ENCODE data around the gene PCGF3. TPM values are rescaled to one million over a fixed set of nuclear protein-coding genes. Genes with fewer than 3 reads are reported as not detected.

PCGF3 gene
- total RNA-seq, 4 donors from 2014 or later: 31.0 to 67.1 (median 48.8) TPM

DNA sequence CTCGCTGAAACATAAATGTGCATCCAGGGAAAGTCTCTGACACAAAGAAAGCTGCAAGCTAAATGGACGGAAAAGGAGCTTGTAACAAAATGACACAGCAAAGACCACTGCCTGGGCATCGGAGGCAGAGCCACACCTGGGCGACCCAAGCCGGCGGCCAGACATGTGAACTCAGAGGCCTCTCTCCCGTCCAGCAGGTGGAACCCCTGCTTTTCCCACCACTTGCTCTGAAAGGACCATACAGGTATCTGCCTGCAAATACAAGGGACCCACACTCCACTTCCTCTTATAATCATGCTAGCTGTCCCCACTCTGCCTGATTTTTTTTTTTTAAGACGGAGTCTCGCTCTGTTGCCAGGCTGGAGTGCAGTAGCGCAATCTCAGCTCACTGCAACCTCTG is 108.3 kb downstream of the PCGF3 start:
- no peak for DNase-seq (ENCODE audit: low spot score)
- TF ChIP-seq, protein P1, sequence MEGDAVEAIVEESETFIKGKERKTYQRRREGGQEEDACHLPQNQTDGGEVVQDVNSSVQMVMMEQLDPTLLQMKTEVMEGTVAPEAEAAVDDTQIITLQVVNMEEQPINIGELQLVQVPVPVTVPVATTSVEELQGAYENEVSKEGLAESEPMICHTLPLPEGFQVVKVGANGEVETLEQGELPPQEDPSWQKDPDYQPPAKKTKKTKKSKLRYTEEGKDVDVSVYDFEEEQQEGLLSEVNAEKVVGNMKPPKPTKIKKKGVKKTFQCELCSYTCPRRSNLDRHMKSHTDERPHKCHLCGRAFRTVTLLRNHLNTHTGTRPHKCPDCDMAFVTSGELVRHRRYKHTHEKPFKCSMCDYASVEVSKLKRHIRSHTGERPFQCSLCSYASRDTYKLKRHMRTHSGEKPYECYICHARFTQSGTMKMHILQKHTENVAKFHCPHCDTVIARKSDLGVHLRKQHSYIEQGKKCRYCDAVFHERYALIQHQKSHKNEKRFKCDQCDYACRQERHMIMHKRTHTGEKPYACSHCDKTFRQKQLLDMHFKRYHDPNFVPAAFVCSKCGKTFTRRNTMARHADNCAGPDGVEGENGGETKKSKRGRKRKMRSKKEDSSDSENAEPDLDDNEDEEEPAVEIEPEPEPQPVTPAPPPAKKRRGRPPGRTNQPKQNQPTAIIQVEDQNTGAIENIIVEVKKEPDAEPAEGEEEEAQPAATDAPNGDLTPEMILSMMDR (IDR thresholded peaks at IDR 0.05): no peak
- no peak for ATAC-seq (ENCODE audit: low FRiP score)

DNA sequence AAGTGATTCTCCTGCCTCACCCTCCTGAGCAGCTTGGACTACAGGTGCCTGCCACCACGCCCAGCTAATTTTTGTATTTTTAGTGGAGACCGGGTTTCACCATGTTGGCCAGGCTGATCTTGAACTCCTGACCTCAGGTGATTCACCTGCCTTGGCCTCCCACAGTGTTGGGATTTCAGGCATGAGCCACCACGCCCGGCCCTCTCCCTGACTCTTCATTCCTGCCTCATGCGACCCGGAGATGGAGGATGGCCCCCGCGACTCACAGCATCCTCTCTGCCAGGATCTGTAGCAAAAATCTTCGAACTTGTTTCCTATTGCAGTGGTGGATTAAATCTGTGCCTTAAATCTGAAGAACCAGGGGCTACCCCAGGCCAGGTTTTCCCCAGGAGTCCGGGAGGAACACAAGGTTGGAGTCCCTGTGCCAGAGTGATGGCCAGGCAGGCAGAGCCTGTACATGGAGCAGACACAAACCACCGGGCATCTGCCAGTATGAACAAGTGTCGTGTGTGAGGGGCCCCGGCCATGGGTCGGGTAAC is 108.7 kb downstream of the PCGF3 start:
- TF ChIP-seq, protein P1 (IDR thresholded peaks at IDR 0.05): no peak
- DNase-seq (ENCODE audit: low spot score): no peak
- no peak for ATAC-seq (ENCODE audit: low FRiP score)

DNA sequence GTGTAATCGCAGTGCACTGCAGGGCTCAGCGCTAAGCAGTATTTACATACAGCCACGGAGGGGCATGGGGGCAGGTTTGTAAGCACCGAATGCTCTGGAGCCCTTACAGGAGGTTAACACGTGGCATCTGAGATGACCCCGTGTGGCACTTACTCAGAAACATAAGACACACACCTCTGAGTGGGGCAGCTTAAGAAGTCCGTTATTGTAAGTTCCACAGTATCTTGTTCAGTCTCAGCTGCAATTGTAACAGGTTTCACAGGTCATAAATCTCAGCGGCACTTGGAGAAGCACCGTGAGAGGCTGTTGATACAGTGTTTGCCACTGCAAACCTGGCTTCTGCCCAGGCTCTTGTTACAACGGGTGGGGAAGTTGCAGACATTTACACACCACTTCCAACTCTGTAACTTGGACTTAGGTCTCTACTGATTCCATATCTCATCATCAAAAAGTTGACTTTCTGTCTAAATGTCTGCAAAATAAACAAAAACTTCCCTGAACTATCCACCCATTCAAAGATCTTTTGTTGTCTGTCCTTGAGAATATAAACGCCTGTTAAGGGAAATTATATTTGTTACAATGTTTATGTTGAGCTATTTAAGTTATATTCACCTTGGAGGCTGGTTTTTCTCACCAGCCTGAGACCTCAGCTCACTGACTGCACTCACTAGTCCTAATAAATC is 110.0 kb downstream of the PCGF3 start:
- TF ChIP-seq, protein P1 (IDR thresholded peaks at IDR 0.05): no peak
- ATAC-seq (ENCODE audit: low FRiP score): no peak
- DNase-seq (ENCODE audit: low spot score): no peak

DNA sequence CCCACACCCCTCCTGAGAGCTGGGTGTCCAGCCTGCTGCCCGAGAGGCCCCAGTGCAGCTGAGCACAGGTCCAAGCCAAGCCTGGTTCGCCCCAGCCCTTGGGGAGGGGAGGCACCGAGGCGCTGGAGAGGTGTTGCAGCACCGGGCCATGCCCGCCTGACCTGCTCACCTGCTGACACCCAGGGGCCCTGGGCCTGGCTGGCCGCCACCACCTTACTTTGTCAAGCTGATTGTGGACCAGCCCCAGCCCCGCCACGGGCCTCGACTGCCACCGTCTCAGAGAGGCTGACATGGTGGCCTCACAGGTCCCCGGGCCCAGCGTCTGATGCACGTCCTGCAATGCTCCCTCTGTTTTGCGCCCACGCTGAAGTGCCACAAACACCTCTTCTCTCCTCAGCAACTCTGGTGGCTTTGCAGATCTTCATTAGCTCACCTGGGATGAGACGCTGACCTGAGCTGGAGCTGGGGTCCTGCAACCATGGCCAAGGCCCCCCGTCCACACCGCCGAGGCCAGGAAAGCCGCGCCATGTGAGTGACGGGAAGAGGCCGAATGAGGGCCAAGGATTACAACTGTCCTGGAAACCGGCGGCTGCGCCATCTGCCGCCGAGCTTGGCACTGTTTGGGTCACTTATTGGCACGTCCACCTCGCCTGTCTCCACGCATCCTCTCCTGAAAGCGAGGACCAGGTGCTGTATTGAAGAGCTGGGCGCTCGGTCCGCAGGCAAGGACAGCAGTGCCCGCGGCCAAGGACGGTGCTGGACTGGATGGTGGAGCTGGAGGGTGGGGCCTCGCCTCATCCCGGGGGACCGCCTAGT is 112.7 kb downstream of the PCGF3 start:
- TF ChIP-seq, protein P1 (IDR thresholded peaks at IDR 0.05): no peak
- DNase-seq (ENCODE audit: low spot score): no peak
- no peak for ATAC-seq (ENCODE audit: low FRiP score)

DNA sequence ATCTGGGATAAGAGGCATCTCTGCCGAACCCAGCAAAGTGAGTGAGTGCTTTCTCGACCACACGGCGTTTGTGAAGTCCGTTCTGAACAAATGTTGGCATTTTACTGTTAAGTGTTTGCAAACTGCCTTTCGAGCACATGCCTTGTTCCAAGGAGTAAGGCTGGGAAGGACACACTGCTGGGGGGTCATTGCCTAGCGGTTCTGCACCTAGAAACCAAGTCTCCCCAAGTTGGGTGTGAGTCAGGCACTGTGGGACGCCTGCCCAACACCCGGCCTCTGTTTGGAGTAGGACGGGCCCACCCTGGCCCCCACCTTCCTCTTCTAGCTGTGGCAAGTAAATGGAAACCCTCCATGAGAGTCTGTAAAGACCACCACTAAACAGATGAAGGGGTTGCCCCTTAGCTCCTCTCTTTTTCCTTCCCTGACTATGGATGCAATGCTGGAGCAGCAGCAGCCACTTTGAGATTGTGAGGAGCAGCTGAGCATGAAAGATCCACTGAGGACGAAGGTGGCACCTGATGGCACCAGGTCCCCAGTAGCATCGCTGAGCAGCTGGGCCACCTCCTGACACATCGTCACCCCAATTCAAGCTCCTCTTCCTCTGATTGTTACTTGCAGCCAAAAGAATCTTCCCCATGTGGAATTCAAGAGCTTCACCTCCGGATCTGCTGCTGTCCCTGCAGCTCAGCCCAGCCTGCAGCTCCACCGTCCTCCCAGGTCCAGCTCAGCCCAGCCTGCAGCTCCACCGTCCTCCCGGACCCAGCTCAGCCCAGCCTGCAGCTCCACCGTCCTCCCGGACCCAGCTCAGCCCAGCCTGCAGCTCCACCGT is 114.0 kb downstream of the PCGF3 start:
- TF ChIP-seq, protein P1 (IDR thresholded peaks at IDR 0.05): no peak
- no peak for ATAC-seq (ENCODE audit: low FRiP score)

More for the DNA sequence above, 114.0 kb downstream of the PCGF3 start:
- DNase-seq (ENCODE audit: low spot score): no peak

Other genes with a start within 250 kb of the PCGF3 start
- 10 to 100 TPM; 17.0 to 37.0 (median 23.3) TPM for gene ZNF721, start 206.7 kb upstream of the PCGF3 start, total RNA-seq
- 10 to 100 TPM; 32.9 to 67.8 (median 51.9) TPM for gene PIGG, start 206.6 kb upstream of the PCGF3 start, total RNA-seq
- not detected for gene TMEM271, start 129.5 kb upstream of the PCGF3 start, total RNA-seq
- gene PDE6B, start 80.3 kb upstream of the PCGF3 start, total RNA-seq: 1 to 10 TPM in 3 of 4 donors, under 1 TPM in 1; 0.32 to 5.6 (median 2.9) TPM
- gene ATP5ME, start 31.6 kb upstream of the PCGF3 start, total RNA-seq: 100 to 1,000 TPM in 2 of 4 donors, 10 to 100 TPM in 2; 54.3 to 147 (median 107) TPM
- gene MYL5, start 31.3 kb upstream of the PCGF3 start, total RNA-seq: 10 to 100 TPM in 1 of 4 donors, 1 to 10 TPM in 3; 8.7 to 19.0 (median 9.4) TPM
- gene SLC49A3, start 16.7 kb upstream of the PCGF3 start, total RNA-seq: 10 to 100 TPM in 3 of 4 donors, 1 to 10 TPM in 1; 9.4 to 21.1 (median 19.0) TPM
- gene CPLX1, start 120.3 kb downstream of the PCGF3 start, total RNA-seq: 1 to 10 TPM in 3 of 4 donors, not detected in 1; 1.1 to 2.0 (median 1.9) TPM
- 100 to 1,000 TPM in 2 of 4 donors, 10 to 100 TPM in 2; 62.3 to 126 (median 85.4) TPM for gene GAK, start 226.5 kb downstream of the PCGF3 start, total RNA-seq
- 10 to 100 TPM; 21.9 to 35.3 (median 23.1) TPM for gene TMEM175, start 226.6 kb downstream of the PCGF3 start, total RNA-seq

Data from omental fat pad (tissue), 4 donors.